Fibroblast of lung (primary cell): ENCODE results near the gene SNRNP200. TPM values are rescaled to one million over a fixed set of nuclear protein-coding genes. Genes with fewer than 3 reads are reported as not detected.

Source experiments
- DNase-seq, 2 donors: peaks; one replicate each; pipeline versions ENCODE4 v3.0.0 to v3.0.0-alpha.2; 2010; ENCODE audit warnings: low read depth in 2 of 2
- H2AFZ ChIP-seq: 2 replicates; pipeline ENCODE4 v1.5.1; 2012; ENCODE audit warnings: low read length, control low read depth, inconsistent platforms
- H3K27ac ChIP-seq: 2 replicates; pipeline ENCODE4 v1.5.1; 2011; ENCODE audit warnings: low read length, control low read depth; ENCODE audit not compliant: insufficient read depth
- H3K27me3 ChIP-seq: 2 replicates; pipeline ENCODE4 v1.5.1; 2011; ENCODE audit warnings: mild to moderate bottlenecking, low read length; ENCODE audit not compliant: control insufficient read depth, insufficient read depth
- H3K36me3 ChIP-seq: 2 replicates; pipeline ENCODE4 v1.5.1; 2011; ENCODE audit warnings: low read length; ENCODE audit not compliant: control insufficient read depth, insufficient read depth
- H3K4me1 ChIP-seq: 2 replicates; pipeline ENCODE4 v1.5.1; 2011; ENCODE audit warnings: low read length; ENCODE audit not compliant: control insufficient read depth, insufficient read depth; ENCODE audit errors: extremely low read depth
- H3K4me2 ChIP-seq: 2 replicates; pipeline ENCODE4 v1.5.1; 2011; ENCODE audit warnings: low read length, control low read depth; ENCODE audit not compliant: insufficient read depth; ENCODE audit errors: extremely low read depth
- H3K4me3 ChIP-seq, 4 experiments: fragments of 200-600 bp in 1 of 4; sonication (generic) in 1 of 4; replicated peaks in 1 of 4; 2 replicates each; pipeline ENCODE4 v1.5.1; 2011 to 2016; ENCODE audit warnings: low read length in 4 of 4, low read depth in 3 of 4, mild to moderate bottlenecking in 3 of 4, control low read depth in 2 of 4, inconsistent platforms in 1 of 4, mixed read lengths in 1 of 4; ENCODE audit not compliant: insufficient read depth in 1 of 4; ENCODE audit errors: control extremely low read depth in 1 of 4
- H3K79me2 ChIP-seq: 2 replicates; pipeline ENCODE4 v1.5.1; 2012; ENCODE audit warnings: mild to moderate bottlenecking, low read length, inconsistent platforms; ENCODE audit not compliant: control insufficient read depth, insufficient read depth
- H3K9ac ChIP-seq: 2 replicates; pipeline ENCODE4 v1.5.1; 2011; ENCODE audit warnings: mild to moderate bottlenecking, low read length, control low read depth; ENCODE audit not compliant: insufficient read depth
- H3K9me3 ChIP-seq: 2 replicates; pipeline ENCODE4 v1.5.1; 2012; ENCODE audit warnings: low read depth, low read length; ENCODE audit not compliant: control insufficient read depth, insufficient read depth
- H4K20me1 ChIP-seq: 2 replicates; pipeline ENCODE4 v1.5.1; 2011; ENCODE audit warnings: low read length; ENCODE audit not compliant: control insufficient read depth, insufficient read depth; ENCODE audit errors: extremely low read depth
- EZH2 ChIP-seq: IDR thresholded peaks from 2 replicates; pipeline ENCODE4 v1.5.1; 2012; ENCODE audit warnings: low read length, control low read depth, mild to moderate bottlenecking; ENCODE audit errors: missing control alignments
- polyA plus RNA-seq, 2 donors: library from polyadenylated mRNA; depleted of rRNA in 1 of 2; stranded (reverse) in 1 of 2; unstranded in 1 of 2; fragments of >200 nt; gene quantifications; 2 replicates each; pipeline ENCODE4 v1.2.1, GENCODE V29; 2011 to 2012; ENCODE audit warnings: missing spikeins in 1 of 2
- total RNA-seq: library from RNA; depleted of rRNA; stranded (reverse); fragments of >200 nt; gene quantifications from 2 replicates; pipeline ENCODE4 v1.2.1, GENCODE V29; 2014
- TF ChIP-seq, protein P1 (sequence below), 2 donors: IDR thresholded peaks in 1 of 2; conservative IDR thresholded peaks in 1 of 2; 1 replicate in 1 of 2; 2 replicates in 1 of 2; pipeline ENCODE4 v1.5.1; 2011 to 2012; ENCODE audit warnings: low read length in 2 of 2, control low read depth in 1 of 2, inconsistent platforms in 1 of 2, low read depth in 1 of 2, mild to moderate bottlenecking in 1 of 2

Gene SNRNP200
- total and polyA plus RNA-seq, 2 donors (not counting 1 experiment from before 2014, with no cell fraction given), result 49.4 to 65.0 TPM

DNA sequence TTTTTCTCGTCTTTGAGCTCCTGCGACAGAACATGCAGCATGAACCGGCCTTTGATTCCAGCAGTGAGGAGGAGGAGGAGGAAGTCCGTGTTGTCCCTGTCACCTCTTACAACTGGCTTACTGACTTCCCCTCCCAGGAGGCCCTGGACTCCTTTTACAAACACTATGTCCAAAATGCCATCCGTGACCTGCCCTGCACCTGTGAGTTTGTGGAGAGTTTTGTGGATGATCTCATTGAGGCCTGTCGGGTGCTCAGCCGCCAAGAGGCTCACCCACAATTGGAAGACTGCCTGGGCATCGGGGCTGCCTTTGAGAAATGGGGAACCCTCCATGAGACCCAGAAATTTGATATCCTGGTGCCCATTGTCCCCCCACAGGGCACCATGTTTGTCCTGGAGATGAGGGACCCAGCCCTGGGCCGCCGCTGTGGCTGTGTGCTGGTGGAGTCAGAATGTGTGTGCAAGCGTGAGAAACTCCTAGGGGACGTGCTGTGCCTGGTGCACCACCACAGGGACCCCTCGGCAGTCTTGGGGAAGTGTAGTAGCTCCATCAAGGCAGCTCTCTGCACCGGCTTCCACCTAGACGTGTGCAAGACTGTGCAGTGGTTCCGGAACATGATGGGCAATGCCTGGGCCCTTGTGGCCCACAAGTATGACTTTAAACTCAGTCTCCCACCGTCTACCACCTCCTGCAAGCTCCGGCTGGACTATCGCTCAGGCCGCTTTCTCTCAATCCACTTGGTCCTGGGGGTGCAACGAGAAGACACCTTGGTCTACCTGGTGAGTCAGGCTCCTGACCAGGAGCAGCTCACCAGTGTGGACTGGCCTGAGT lies 21.9 kb upstream of the SNRNP200 start:
- DNase-seq, result no peak

DNA sequence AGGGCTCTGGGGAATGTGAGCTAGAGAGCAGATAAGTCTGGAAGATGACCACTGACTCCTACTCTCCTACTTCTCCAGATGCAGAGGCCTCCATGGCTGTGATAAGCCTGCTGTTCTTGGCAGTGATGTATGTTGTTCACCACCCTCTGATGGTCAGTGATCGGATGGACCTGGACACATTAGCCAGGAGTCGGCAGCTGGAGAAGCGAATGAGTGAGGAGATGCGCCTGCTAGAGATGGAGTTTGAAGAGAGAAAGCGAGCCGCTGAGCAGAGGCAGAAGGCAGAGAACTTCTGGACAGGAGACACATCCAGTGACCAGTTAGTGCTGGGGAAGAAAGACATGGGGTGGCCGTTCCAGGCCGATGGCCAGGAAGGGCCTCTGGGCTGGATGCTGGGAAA lies 21.2 kb upstream of the SNRNP200 start:
- no peaks in the 10 kb centered on the region for H3K36me3 ChIP-seq
- no peaks in the 10 kb centered on the region for H3K79me2 ChIP-seq
- no peaks in the 10 kb centered on the region for H3K27me3 ChIP-seq
- no peak overlapping the region for H3K4me2 ChIP-seq
- no peak overlapping the region for H3K4me3 ChIP-seq
- H3K4me1 ChIP-seq, result peaks cover 5% of the 10 kb centered on the region
- no peak for TF ChIP-seq EZH2
- TF ChIP-seq, protein P1, sequence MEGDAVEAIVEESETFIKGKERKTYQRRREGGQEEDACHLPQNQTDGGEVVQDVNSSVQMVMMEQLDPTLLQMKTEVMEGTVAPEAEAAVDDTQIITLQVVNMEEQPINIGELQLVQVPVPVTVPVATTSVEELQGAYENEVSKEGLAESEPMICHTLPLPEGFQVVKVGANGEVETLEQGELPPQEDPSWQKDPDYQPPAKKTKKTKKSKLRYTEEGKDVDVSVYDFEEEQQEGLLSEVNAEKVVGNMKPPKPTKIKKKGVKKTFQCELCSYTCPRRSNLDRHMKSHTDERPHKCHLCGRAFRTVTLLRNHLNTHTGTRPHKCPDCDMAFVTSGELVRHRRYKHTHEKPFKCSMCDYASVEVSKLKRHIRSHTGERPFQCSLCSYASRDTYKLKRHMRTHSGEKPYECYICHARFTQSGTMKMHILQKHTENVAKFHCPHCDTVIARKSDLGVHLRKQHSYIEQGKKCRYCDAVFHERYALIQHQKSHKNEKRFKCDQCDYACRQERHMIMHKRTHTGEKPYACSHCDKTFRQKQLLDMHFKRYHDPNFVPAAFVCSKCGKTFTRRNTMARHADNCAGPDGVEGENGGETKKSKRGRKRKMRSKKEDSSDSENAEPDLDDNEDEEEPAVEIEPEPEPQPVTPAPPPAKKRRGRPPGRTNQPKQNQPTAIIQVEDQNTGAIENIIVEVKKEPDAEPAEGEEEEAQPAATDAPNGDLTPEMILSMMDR (conservative IDR thresholded peaks at IDR 0.05 in 1 of 2, IDR thresholded peaks at IDR 0.05 in 1 of 2; ENCODE audit: low read depth in 1 of 2, low read length in 2 of 2), result no peak
- DNase-seq, result no peak
- H3K9ac ChIP-seq, result no peak overlapping the region
- no peak overlapping the region for H3K27ac ChIP-seq
- H2AFZ ChIP-seq, result no peak overlapping the region
- H3K9me3 ChIP-seq, result no peaks in the 10 kb centered on the region
- no peaks in the 10 kb centered on the region for H4K20me1 ChIP-seq

More for the DNA sequence above, 21.9 kb upstream of the SNRNP200 start:
- Histone ChIP-seq H3K4me1 (no peaks in the 10 kb centered on the region), H3K27ac (no peak overlapping the region), H3K27me3 (no peaks in the 10 kb centered on the region), H3K4me2 (no peak overlapping the region), H3K79me2 (no peaks in the 10 kb centered on the region), H4K20me1 (no peaks in the 10 kb centered on the region), H3K36me3 (no peaks in the 10 kb centered on the region), H3K9me3 (no peaks in the 10 kb centered on the region), H2AFZ (no peak overlapping the region), H3K9ac (no peak overlapping the region), H3K4me3 (no peak overlapping the region)
- no peak for TF ChIP-seq EZH2
- TF ChIP-seq, protein P1 (conservative IDR thresholded peaks at IDR 0.05 in 1 of 2, IDR thresholded peaks at IDR 0.05 in 1 of 2; ENCODE audit: low read depth in 1 of 2, low read length in 2 of 2), result no peak

DNA sequence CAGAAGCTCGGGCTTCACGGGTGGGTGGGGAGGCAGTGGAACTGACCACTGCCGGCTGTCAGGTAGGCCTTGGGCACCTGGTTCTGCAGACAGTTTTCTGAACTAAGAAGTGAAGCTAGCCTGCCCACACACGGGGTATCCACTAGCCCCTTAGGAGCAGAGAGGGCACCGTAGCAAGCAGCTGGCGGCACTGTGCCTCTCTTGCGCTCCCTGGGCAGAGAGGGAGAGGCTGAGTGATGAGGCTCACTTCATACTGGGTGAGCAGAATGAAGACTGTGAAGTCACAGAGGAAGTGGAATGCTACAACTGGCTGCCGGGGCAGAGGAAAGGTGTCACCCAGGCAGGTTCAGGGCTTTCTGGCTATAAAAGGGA lies 20.5 kb upstream of the SNRNP200 start:
- Histone ChIP-seq H3K27ac (no peak overlapping the region), H3K9me3 (no peaks in the 10 kb centered on the region), H2AFZ (peak overlapping the region; percentile 27), H3K36me3 (no peaks in the 10 kb centered on the region), H3K27me3 (no peaks in the 10 kb centered on the region), H3K4me3 (peak overlapping the region; percentile 49 to 67 (median 58)), H3K79me2 (no peaks in the 10 kb centered on the region), H3K9ac (no peak overlapping the region), H4K20me1 (no peaks in the 10 kb centered on the region), H3K4me1 (peaks cover 5% of the 10 kb centered on the region), H3K4me2 (peak overlapping the region; percentile 80)
- no peak for TF ChIP-seq EZH2
- TF ChIP-seq, protein P1 (conservative IDR thresholded peaks at IDR 0.05 in 1 of 2, IDR thresholded peaks at IDR 0.05 in 1 of 2; ENCODE audit: low read depth in 1 of 2, low read length in 2 of 2), result no peak
- DNase-seq, result no peak
